ENCODE data around the gene FIGNL1. TPM values are rescaled to one million over a fixed set of nuclear protein-coding genes. Genes with fewer than 3 reads are reported as not detected.

The FIGNL1 gene
- total RNA-seq, 2 donors from 2014 or later, result 28.0 to 38.2 TPM

GRCh38 chr7:50406935-50407334 lies 43.2 kb downstream of the FIGNL1 start:
- Mint-ChIP-seq H3K27me3 (ENCODE audit: insufficient read depth) (no peaks in the 10 kb centered on the region), H3K27ac (no peak overlapping the region), H3K36me3 (ENCODE audit: low read depth) (no peaks in the 10 kb centered on the region), H3K4me1 (no peaks in the 10 kb centered on the region), H3K4me3 (no peak overlapping the region), H3K9me3 (no peaks in the 10 kb centered on the region)
- H3K27me3 ChIP-seq (ENCODE audit: control insufficient read depth, insufficient read depth, low read length, poor library complexity, severe bottlenecking), result no peaks in the 10 kb centered on the region
- H3K9me3 ChIP-seq (ENCODE audit: control insufficient read depth, low read length), result no peaks in the 10 kb centered on the region
- no peak overlapping the region for H3K27ac ChIP-seq (ENCODE audit: low read depth, low read length)
- no peak overlapping the region for H3K9ac ChIP-seq (ENCODE audit: extremely low read depth, low read length, poor library complexity, severe bottlenecking)
- no peak overlapping the region for H3K4me3 ChIP-seq (ENCODE audit: low read length)
- no peak for TF ChIP-seq CTCF (conservative IDR thresholded peaks at IDR 0.05)
- no peaks in the 10 kb centered on the region for H3K36me3 ChIP-seq (ENCODE audit: control insufficient read depth, insufficient read depth, low read length)
- no peak for DNase-seq
- H3K4me1 ChIP-seq (ENCODE audit: control insufficient read depth, insufficient read depth, low read length), result no peaks in the 10 kb centered on the region
- WGBS, 2 experiments (ENCODE audit: insufficient coverage in 1 of 2, insufficient read length in 1 of 2), result 89 to 90% methylated on average over 4 to 5 of the region's 5 CpGs

GRCh38 chr7:50405221-50405620 lies 44.9 kb downstream of the FIGNL1 start:
- H3K36me3 Mint-ChIP-seq (ENCODE audit: low read depth), result no peaks in the 10 kb centered on the region
- Histone ChIP-seq H3K9ac (ENCODE audit: extremely low read depth, low read length, poor library complexity, severe bottlenecking) (no peak overlapping the region), H3K27ac (ENCODE audit: low read depth, low read length) (no peak overlapping the region), H3K9me3 (ENCODE audit: control insufficient read depth, low read length) (no peaks in the 10 kb centered on the region), H3K36me3 (ENCODE audit: control insufficient read depth, insufficient read depth, low read length) (no peaks in the 10 kb centered on the region), H3K27me3 (ENCODE audit: control insufficient read depth, insufficient read depth, low read length, poor library complexity, severe bottlenecking) (no peaks in the 10 kb centered on the region), H3K4me1 (ENCODE audit: control insufficient read depth, insufficient read depth, low read length) (no peaks in the 10 kb centered on the region), H3K4me3 (ENCODE audit: low read length) (no peak overlapping the region)
- no peaks in the 10 kb centered on the region for H3K27me3 Mint-ChIP-seq (ENCODE audit: insufficient read depth)
- no peaks in the 10 kb centered on the region for H3K9me3 Mint-ChIP-seq
- H3K27ac Mint-ChIP-seq, result no peak overlapping the region
- WGBS, 2 experiments (ENCODE audit: insufficient coverage in 1 of 2, insufficient read length in 1 of 2), result 91 to 98% methylated on average over 5 to 7 of the region's 7 CpGs
- H3K4me3 Mint-ChIP-seq, result no peak overlapping the region
- H3K4me1 Mint-ChIP-seq, result no peaks in the 10 kb centered on the region
- no peak for TF ChIP-seq CTCF (conservative IDR thresholded peaks at IDR 0.05)
- no peak for DNase-seq

GRCh38 chr7:50404392-50404791 lies 45.8 kb downstream of the FIGNL1 start:
- H3K27ac Mint-ChIP-seq, result no peak overlapping the region
- Histone ChIP-seq H3K9me3 (ENCODE audit: control insufficient read depth, low read length) (no peaks in the 10 kb centered on the region), H3K4me3 (ENCODE audit: low read length) (no peak overlapping the region), H3K27ac (ENCODE audit: low read depth, low read length) (no peak overlapping the region), H3K9ac (ENCODE audit: extremely low read depth, low read length, poor library complexity, severe bottlenecking) (no peak overlapping the region), H3K36me3 (ENCODE audit: control insufficient read depth, insufficient read depth, low read length) (no peaks in the 10 kb centered on the region), H3K4me1 (ENCODE audit: control insufficient read depth, insufficient read depth, low read length) (no peaks in the 10 kb centered on the region), H3K27me3 (ENCODE audit: control insufficient read depth, insufficient read depth, low read length, poor library complexity, severe bottlenecking) (no peaks in the 10 kb centered on the region)
- H3K27me3 Mint-ChIP-seq (ENCODE audit: insufficient read depth), result no peaks in the 10 kb centered on the region
- H3K9me3 Mint-ChIP-seq, result no peaks in the 10 kb centered on the region
- peak; percentile 58 for DNase-seq
- H3K4me3 Mint-ChIP-seq, result no peak overlapping the region
- H3K4me1 Mint-ChIP-seq, result no peaks in the 10 kb centered on the region
- WGBS, 2 experiments (ENCODE audit: insufficient coverage in 1 of 2, insufficient read length in 1 of 2), result 89 to 98% methylated on average over 4 to 7 of the region's 7 CpGs
- no peaks in the 10 kb centered on the region for H3K36me3 Mint-ChIP-seq (ENCODE audit: low read depth)
- peak; percentile 64 for TF ChIP-seq CTCF (conservative IDR thresholded peaks at IDR 0.05)
